Esophagus muscularis mucosa (tissue), 4 donors: ENCODE data around the gene DDAH1. TPM values are rescaled to one million over a fixed set of nuclear protein-coding genes. Genes with fewer than 3 reads are reported as not detected.
A peak's percentile ranks its signal among the peaks of the same experiment; 100 is the strongest.

Experiments used
- DNase-seq: peaks from one replicate; pipeline ENCODE4 v3.0.0-alpha.2; 2017; ENCODE audit errors: extremely low spot score
- H3K27ac ChIP-seq, 4 donors: fragments of 200-600 bp; sonication (generic); replicated peaks in 1 of 4; 1 replicate in 3 of 4; 2 replicates in 1 of 4; pipeline ENCODE4 v1.5.1; 2016 to 2019; ENCODE audit warnings: mild to moderate bottlenecking in 1 of 4
- H3K27me3 ChIP-seq, 4 donors: fragments of 200-600 bp; sonication (generic); one replicate each; pipeline versions ENCODE4 v1.5.1 to v1.6.0; 2016 to 2019
- H3K36me3 ChIP-seq, 4 donors: fragments of 200-600 bp; sonication (generic); one replicate each; pipeline ENCODE4 v1.5.1; 2016 to 2019
- H3K4me1 ChIP-seq, 4 donors: fragments of 200-600 bp; sonication (generic); one replicate each; pipeline ENCODE4 v1.5.1; 2016 to 2019
- H3K4me3 ChIP-seq, 4 donors: fragments of 200-600 bp; sonication (generic); 1 replicate in 2 of 4; 2 replicates in 2 of 4; pipeline ENCODE4 v1.5.1; 2016 to 2019; ENCODE audit warnings: mild to moderate bottlenecking in 4 of 4, moderate library complexity in 1 of 4
- H3K9me3 ChIP-seq, 4 donors: fragments of 200-600 bp; sonication (generic); 1 replicate in 3 of 4; 2 replicates in 1 of 4; pipeline ENCODE4 v1.5.1; 2016 to 2019
- EP300 ChIP-seq: sonication (generic); formaldehyde crosslinking; IDR thresholded peaks from one replicate; pipeline ENCODE4 v1.6.1; 2017; ENCODE audit warnings: antibody characterized with exemption
- POLR2A ChIP-seq: fragments of 450-650 bp; IDR thresholded peaks from one replicate; pipeline ENCODE4 v1.6.1; 2017; ENCODE audit warnings: antibody characterized with exemption, moderate library complexity, mild to moderate bottlenecking, low read depth
- POLR2AphosphoS5 ChIP-seq, 2 donors: sonication (generic); formaldehyde crosslinking; IDR thresholded peaks; one replicate each; pipeline ENCODE4 v1.6.1; 2017; ENCODE audit warnings: antibody characterized with exemption in 2 of 2
- WGBS: methylation state at CpG from one replicate; pipeline ENCODE4 v1.1.5; 2018; 5-methylcytosine and 5-hydroxymethylcytosine counted together
- intact Hi-C: fragments of 100-400 bp; cut with DNase I; formaldehyde crosslinking; loops from one replicate; pipeline ENCODE4 v1.15.1; 2023
- total RNA-seq, 4 donors: library from RNA; depleted of rRNA; stranded (reverse); fragments of >200 nt; gene quantifications; one replicate each; pipeline versions ENCODE4 v1.1.0 to v1.2.1, GENCODE V29; 2016
- TF ChIP-seq, protein P1 (sequence below), 3 experiments: fragments of 200-600 bp in 2 of 3; fragments of 450-650 bp in 1 of 3; sonication (generic) in 2 of 3; IDR thresholded peaks; one replicate each; pipeline ENCODE4 v1.5.1; 2017 to 2019; ENCODE audit warnings: antibody characterized with exemption in 3 of 3, mild to moderate bottlenecking in 2 of 3, moderate library complexity in 1 of 3

The DDAH1 gene
- total RNA-seq, 4 donors from 2014 or later: 27.0 to 75.3 (median 38.0) TPM

DNA sequence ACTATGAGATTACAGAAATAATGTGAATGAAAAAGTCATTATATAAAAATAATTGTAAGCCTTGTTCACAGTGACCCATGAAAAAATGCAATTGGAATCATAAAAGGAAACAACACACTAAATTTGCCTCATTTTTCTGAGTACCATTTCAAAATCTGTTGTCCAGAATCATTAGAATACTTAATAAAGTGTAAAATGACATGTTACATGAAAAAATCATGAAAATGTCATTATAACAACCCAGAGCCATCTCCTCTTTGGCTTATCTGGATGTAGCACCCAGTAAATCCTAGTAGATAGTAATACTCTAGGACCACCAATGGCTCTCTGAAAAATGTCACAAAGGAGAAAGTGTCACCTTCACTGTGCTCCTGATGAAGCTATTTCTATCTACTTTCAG, 76.5 kb downstream of the DDAH1 start:
- Histone ChIP-seq H3K27ac (no peak overlapping the region), H3K27me3 (no peaks in the 10 kb centered on the region), H3K36me3 (no peaks in the 10 kb centered on the region), H3K4me3 (no peak overlapping the region), H3K4me1 (no peaks in the 10 kb centered on the region), H3K9me3 (no peaks in the 10 kb centered on the region)
- TF ChIP-seq, protein P1, sequence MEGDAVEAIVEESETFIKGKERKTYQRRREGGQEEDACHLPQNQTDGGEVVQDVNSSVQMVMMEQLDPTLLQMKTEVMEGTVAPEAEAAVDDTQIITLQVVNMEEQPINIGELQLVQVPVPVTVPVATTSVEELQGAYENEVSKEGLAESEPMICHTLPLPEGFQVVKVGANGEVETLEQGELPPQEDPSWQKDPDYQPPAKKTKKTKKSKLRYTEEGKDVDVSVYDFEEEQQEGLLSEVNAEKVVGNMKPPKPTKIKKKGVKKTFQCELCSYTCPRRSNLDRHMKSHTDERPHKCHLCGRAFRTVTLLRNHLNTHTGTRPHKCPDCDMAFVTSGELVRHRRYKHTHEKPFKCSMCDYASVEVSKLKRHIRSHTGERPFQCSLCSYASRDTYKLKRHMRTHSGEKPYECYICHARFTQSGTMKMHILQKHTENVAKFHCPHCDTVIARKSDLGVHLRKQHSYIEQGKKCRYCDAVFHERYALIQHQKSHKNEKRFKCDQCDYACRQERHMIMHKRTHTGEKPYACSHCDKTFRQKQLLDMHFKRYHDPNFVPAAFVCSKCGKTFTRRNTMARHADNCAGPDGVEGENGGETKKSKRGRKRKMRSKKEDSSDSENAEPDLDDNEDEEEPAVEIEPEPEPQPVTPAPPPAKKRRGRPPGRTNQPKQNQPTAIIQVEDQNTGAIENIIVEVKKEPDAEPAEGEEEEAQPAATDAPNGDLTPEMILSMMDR (IDR thresholded peaks at IDR 0.05): no peak
- TF ChIP-seq POLR2A: no peak
- TF ChIP-seq EP300: no peak
- intact Hi-C loops: no loop called here
- DNase-seq: no peak

GRCh38 chr1:85387781-85388180, 77.2 kb downstream of the DDAH1 start:
- intact Hi-C loops: no loop called here
- no peak for DNase-seq
- Histone ChIP-seq H3K4me3 (no peak overlapping the region), H3K27me3 (no peaks in the 10 kb centered on the region), H3K4me1 (no peaks in the 10 kb centered on the region), H3K9me3 (peaks cover 0 to 4% (median 0%) of the 10 kb centered on the region in 4 donors), H3K36me3 (no peaks in the 10 kb centered on the region), H3K27ac (no peak overlapping the region)
- TF ChIP-seq EP300 (no peak), POLR2A (no peak), POLR2AphosphoS5 (IDR thresholded peaks at IDR 0.05) (no peak)
- TF ChIP-seq, protein P1 (IDR thresholded peaks at IDR 0.05): no peak
- 72% methylated on average over 2 of the region's 2 CpGs for WGBS

DNA sequence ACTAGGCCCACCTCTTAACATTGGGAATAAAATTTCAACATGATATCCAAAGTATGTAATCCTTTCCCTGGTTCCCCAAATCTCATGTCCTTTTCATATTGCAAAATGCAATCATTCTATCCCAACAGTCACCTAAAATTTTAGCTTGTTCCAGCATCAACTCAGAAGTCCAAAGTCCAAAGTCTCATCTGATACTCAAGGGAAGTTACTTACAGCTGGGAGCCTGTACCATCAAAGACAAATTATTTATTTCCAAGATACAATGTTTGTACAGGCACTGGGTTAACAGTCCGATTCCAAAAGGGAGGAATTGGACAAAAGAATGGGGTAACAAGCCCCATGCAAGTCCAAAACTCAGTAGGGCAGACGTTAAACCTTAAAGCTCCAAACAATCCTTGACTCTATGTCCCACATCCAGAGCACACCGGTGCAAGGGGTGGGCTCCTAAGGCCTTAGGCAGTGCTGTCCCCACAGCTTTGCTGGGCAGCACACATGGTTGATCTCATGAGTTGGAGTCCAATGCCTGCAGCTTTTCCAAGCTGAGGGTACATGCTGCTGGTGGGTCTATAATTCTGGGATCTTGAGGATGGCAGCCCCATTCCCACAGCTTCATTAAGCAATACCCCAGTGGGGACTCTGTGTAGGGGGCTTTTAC, 78.8 kb downstream of the DDAH1 start:
- H3K4me3 ChIP-seq: no peak overlapping the region
- TF ChIP-seq, protein P1 (IDR thresholded peaks at IDR 0.05): no peak
- TF ChIP-seq POLR2AphosphoS5 (IDR thresholded peaks at IDR 0.05) (no peak), POLR2A (no peak), EP300 (no peak)
- H3K9me3 ChIP-seq: peaks cover 0 to 11% (median 0%) of the 10 kb centered on the region in 4 donors
- intact Hi-C loops: no loop called here
- no peaks in the 10 kb centered on the region for H3K36me3 ChIP-seq
- H3K27me3 ChIP-seq: no peaks in the 10 kb centered on the region
- 100% methylated on average over 3 of the region's 3 CpGs for WGBS
- DNase-seq: no peak
- H3K27ac ChIP-seq: no peak overlapping the region
- no peaks in the 10 kb centered on the region for H3K4me1 ChIP-seq

GRCh38 chr1:85379203-85380136, 85.5 kb downstream of the DDAH1 start:
- TF ChIP-seq POLR2A: no peak
- TF ChIP-seq EP300: no peak
- peak in 1 of 2 donors; percentile 13 for TF ChIP-seq POLR2AphosphoS5 (IDR thresholded peaks at IDR 0.05)
- TF ChIP-seq, protein P1 (IDR thresholded peaks at IDR 0.05): no peak
- Histone ChIP-seq H3K4me1 (peaks cover 0 to 23% (median 3%) of the 10 kb centered on the region in 4 donors), H3K4me3 (no peak overlapping the region), H3K27me3 (no peaks in the 10 kb centered on the region), H3K36me3 (no peaks in the 10 kb centered on the region), H3K9me3 (peaks cover 0 to 11% (median 0%) of the 10 kb centered on the region in 4 donors), H3K27ac (no peak overlapping the region)
- intact Hi-C loops: no loop called here
- no peak for DNase-seq
- 80% methylated on average over 4 of the region's 4 CpGs for WGBS
